Neural progenitor cell (in vitro differentiated cells): Measurements from ENCODE around the gene BDKRB2. TPM values are rescaled to one million over a fixed set of nuclear protein-coding genes. Genes with fewer than 3 reads are reported as not detected.

Experiments used
- DNase-seq: peaks from one replicate; pipeline ENCODE4 v3.0.0-alpha.2; 2016; ENCODE audit warnings: low spot score
- H2AFZ ChIP-seq: fragments of 200-600 bp; sonication (generic); replicated peaks from 2 replicates; pipeline ENCODE4 v1.6.1; 2016; ENCODE audit warnings: antibody characterized with exemption
- H3F3A ChIP-seq: fragments of 200-600 bp; sonication (generic); 2 replicates; pipeline ENCODE4 v1.6.1; 2016; ENCODE audit warnings: antibody characterized with exemption, low read depth
- H3K27ac ChIP-seq: fragments of 200-600 bp; sonication (generic); 2 replicates; pipeline ENCODE4 v1.5.1; 2016; ENCODE audit warnings: mild to moderate bottlenecking
- H3K27me3 ChIP-seq: fragments of 200-600 bp; sonication (generic); 2 replicates; pipeline ENCODE4 v1.6.1; 2016; ENCODE audit warnings: mild to moderate bottlenecking, moderate library complexity
- H3K36me3 ChIP-seq: fragments of 200-600 bp; sonication (generic); 2 replicates; pipeline ENCODE4 v1.5.1; 2016
- H3K4me1 ChIP-seq: fragments of 200-600 bp; sonication (generic); 2 replicates; pipeline ENCODE4 v1.6.1; 2016; ENCODE audit warnings: mixed run types
- H3K4me2 ChIP-seq: fragments of 200-600 bp; sonication (generic); 2 replicates; pipeline ENCODE4 v1.6.1; 2016
- H3K4me3 ChIP-seq: fragments of 200-600 bp; sonication (generic); 2 replicates; pipeline ENCODE4 v1.5.1; 2016
- H3K79me2 ChIP-seq: fragments of 200-600 bp; sonication (generic); 2 replicates; pipeline ENCODE4 v1.6.1; 2016; ENCODE audit warnings: low read depth
- H3K9ac ChIP-seq: fragments of 200-600 bp; sonication (generic); 2 replicates; pipeline ENCODE4 v1.6.1; 2016
- H3K9me3 ChIP-seq: fragments of 200-600 bp; sonication (generic); 2 replicates; pipeline ENCODE4 v1.5.1; 2016; ENCODE audit warnings: low read depth
- H4K20me1 ChIP-seq: fragments of 200-600 bp; sonication (generic); 2 replicates; pipeline ENCODE4 v1.6.1; 2016; ENCODE audit warnings: low read depth
- H3K27ac Mint-ChIP-seq: 3 replicates; pipeline ENCODE4 v1.8.0; 2021; ENCODE audit warnings: mixed read lengths
- H3K27me3 Mint-ChIP-seq: 2 replicates; pipeline ENCODE4 v1.8.0; 2022; ENCODE audit warnings: low read depth, mild to moderate bottlenecking, inconsistent platforms, moderate library complexity, mixed read lengths; ENCODE audit not compliant: insufficient read depth
- H3K36me3 Mint-ChIP-seq: 3 replicates; pipeline ENCODE4 v1.8.0; 2021; ENCODE audit warnings: mixed read lengths
- H3K4me1 Mint-ChIP-seq: 3 replicates; pipeline ENCODE4 v1.8.0; 2021; ENCODE audit warnings: mixed read lengths
- H3K4me3 Mint-ChIP-seq: 3 replicates; pipeline ENCODE4 v1.8.0; 2021; ENCODE audit warnings: mild to moderate bottlenecking, moderate library complexity, mixed read lengths
- H3K9me3 Mint-ChIP-seq: 3 replicates; pipeline ENCODE4 v1.8.0; 2020; ENCODE audit warnings: mixed read lengths
- CTCF ChIP-seq: fragments of 200-600 bp; sonication (generic); IDR thresholded peaks from 2 replicates; pipeline ENCODE4 v1.5.1; 2017; ENCODE audit warnings: antibody characterized with exemption, mild to moderate bottlenecking
- EZH2 ChIP-seq: fragments of 200-600 bp; sonication (generic); IDR thresholded peaks from 2 replicates; pipeline ENCODE4 v1.6.1; 2017; ENCODE audit warnings: antibody characterized with exemption, mild to moderate bottlenecking, moderate library complexity
- EZH2phosphoT487 ChIP-seq: fragments of 200-600 bp; sonication (generic); IDR thresholded peaks from 2 replicates; pipeline ENCODE4 v1.6.1; 2017; ENCODE audit warnings: antibody characterized with exemption
- total RNA-seq: library from RNA; depleted of rRNA; stranded (reverse); fragments of >200 nt; gene quantifications from 2 replicates; pipeline ENCODE4 v1.2.3, GENCODE V29; 2015; ENCODE audit warnings: low replicate concordance

Gene BDKRB2
- total RNA-seq, 1 donor from 2014 or later: 0.37 TPM

- H3K4me1 Mint-ChIP-seq: peaks cover 3% of the 10 kb centered on the region
- no peak for DNase-seq
- TF ChIP-seq EZH2 (no peak), EZH2phosphoT487 (no peak), CTCF (no peak)
Observed at GRCh38 chr14:96161636-96162035, 43.0 kb upstream of the BDKRB2 start.

GRCh38 chr14:96162265-96162664 is 42.4 kb upstream of the BDKRB2 start:
- Histone ChIP-seq H2AFZ (no peak overlapping the region), H3K27ac (no peak overlapping the region), H3F3A (no peaks in the 10 kb centered on the region), H3K36me3 (no peaks in the 10 kb centered on the region), H3K79me2 (no peaks in the 10 kb centered on the region), H3K9ac (no peak overlapping the region), H3K9me3 (no peaks in the 10 kb centered on the region), H3K4me1 (no peaks in the 10 kb centered on the region), H3K27me3 (no peaks in the 10 kb centered on the region), H3K4me3 (no peak overlapping the region), H3K4me2 (no peak overlapping the region), H4K20me1 (no peaks in the 10 kb centered on the region)
- Mint-ChIP-seq H3K9me3 (no peaks in the 10 kb centered on the region), H3K36me3 (no peaks in the 10 kb centered on the region), H3K27me3 (peaks cover 2% of the 10 kb centered on the region), H3K4me3 (no peak overlapping the region), H3K4me1 (peaks cover 3% of the 10 kb centered on the region), H3K27ac (no peak overlapping the region)
- DNase-seq: no peak
- TF ChIP-seq EZH2 (no peak), CTCF (no peak), EZH2phosphoT487 (no peak)

More at GRCh38 chr14:96161636-96162035, 43.0 kb upstream of the BDKRB2 start:
- no peaks in the 10 kb centered on the region for H3K79me2 ChIP-seq
- no peak overlapping the region for H3K4me2 ChIP-seq
- Mint-ChIP-seq H3K9me3 (no peaks in the 10 kb centered on the region), H3K4me3 (no peak overlapping the region), H3K27me3 (peaks cover 2% of the 10 kb centered on the region), H3K27ac (no peak overlapping the region), H3K36me3 (no peaks in the 10 kb centered on the region)
- H3K36me3 ChIP-seq: no peaks in the 10 kb centered on the region
- H3K4me3 ChIP-seq: no peak overlapping the region
- H3K9me3 ChIP-seq: no peaks in the 10 kb centered on the region
- no peak overlapping the region for H2AFZ ChIP-seq
- H3K9ac ChIP-seq: no peak overlapping the region
- H3F3A ChIP-seq: no peaks in the 10 kb centered on the region
- no peak overlapping the region for H3K27ac ChIP-seq
- H4K20me1 ChIP-seq: no peaks in the 10 kb centered on the region
- H3K4me1 ChIP-seq: no peaks in the 10 kb centered on the region
- H3K27me3 ChIP-seq: no peaks in the 10 kb centered on the region

GRCh38 chr14:96162741-96163140 is 41.9 kb upstream of the BDKRB2 start:
- Histone ChIP-seq H3K9ac (no peak overlapping the region), H3K27ac (no peak overlapping the region), H3K27me3 (no peaks in the 10 kb centered on the region), H3K4me3 (no peak overlapping the region), H3K4me2 (no peak overlapping the region), H3F3A (no peaks in the 10 kb centered on the region), H3K36me3 (no peaks in the 10 kb centered on the region), H3K9me3 (no peaks in the 10 kb centered on the region), H4K20me1 (no peaks in the 10 kb centered on the region), H2AFZ (no peak overlapping the region), H3K4me1 (no peaks in the 10 kb centered on the region), H3K79me2 (no peaks in the 10 kb centered on the region)
- DNase-seq: no peak
- TF ChIP-seq EZH2: no peak
- TF ChIP-seq EZH2phosphoT487: no peak
- TF ChIP-seq CTCF: no peak
- H3K27me3 Mint-ChIP-seq: peaks cover 2% of the 10 kb centered on the region
- H3K27ac Mint-ChIP-seq: no peak overlapping the region
- H3K9me3 Mint-ChIP-seq: no peaks in the 10 kb centered on the region
- no peak overlapping the region for H3K4me3 Mint-ChIP-seq
- no peaks in the 10 kb centered on the region for H3K36me3 Mint-ChIP-seq
- peaks cover 3% of the 10 kb centered on the region for H3K4me1 Mint-ChIP-seq
